Heart right ventricle (tissue), 16 donors: ENCODE measurements around the gene ATAT1. TPM values are rescaled to one million over a fixed set of nuclear protein-coding genes. Genes with fewer than 3 reads are reported as not detected.
A peak's percentile ranks its signal among the peaks of the same experiment; 100 is the strongest.

Source experiments
- ATAC-seq, 8 donors: fragments of 200-7000 bp; cut with Tn5 transposase; one replicate each; pipeline ENCODE4 v1.9.1; 2020; ENCODE audit warnings: mild to moderate bottlenecking in 8 of 8, moderate library complexity in 8 of 8, moderate number of reproducible peaks in 1 of 8
- DNase-seq, 2 donors: peaks; one replicate each; pipeline ENCODE4 v3.0.0-alpha.2; 2020
- H3K27ac ChIP-seq, 10 donors: fragments of 200-600 bp; sonication (generic) in 2 of 10; one replicate each; pipeline versions ENCODE4 v1.5.0 to v1.8.0; 2020 to 2022; ENCODE audit warnings: mild to moderate bottlenecking in 3 of 10
- H3K27me3 ChIP-seq, 7 donors: fragments of 200-600 bp; one replicate each; pipeline ENCODE4 v1.8.0; 2021 to 2022; ENCODE audit warnings: mild to moderate bottlenecking in 2 of 7
- H3K36me3 ChIP-seq, 9 donors: fragments of 200-600 bp; sonication (generic) in 1 of 9; one replicate each; pipeline versions ENCODE4 v1.5.0 to v1.8.0; 2020 to 2022; ENCODE audit warnings: mild to moderate bottlenecking in 2 of 9
- H3K4me1 ChIP-seq, 9 donors: fragments of 200-600 bp; sonication (generic) in 1 of 9; one replicate each; pipeline versions ENCODE4 v1.5.0 to v1.8.0; 2020 to 2022; ENCODE audit warnings: mild to moderate bottlenecking in 4 of 9
- H3K4me3 ChIP-seq, 10 donors: fragments of 200-600 bp; sonication (generic) in 2 of 10; one replicate each; pipeline versions ENCODE4 v1.5.0 to v1.8.0; 2020 to 2022; ENCODE audit warnings: mild to moderate bottlenecking in 7 of 10, moderate library complexity in 2 of 10
- H3K9me3 ChIP-seq, 11 donors: fragments of 200-600 bp in 10 of 11; sonication (generic) in 2 of 11; one replicate each; pipeline versions ENCODE4 v1.5.0 to v1.8.0; 2013 to 2022; ENCODE audit warnings: mild to moderate bottlenecking in 2 of 11, control low read depth in 1 of 11, moderate library complexity in 1 of 11
- CTCF ChIP-seq, 9 donors: fragments of 200-600 bp; sonication (generic) in 2 of 9; IDR thresholded peaks; one replicate each; pipeline versions ENCODE4 v1.5.0 to v1.8.0; 2021 to 2022; ENCODE audit warnings: antibody characterized with exemption in 9 of 9, mild to moderate bottlenecking in 5 of 9, moderate library complexity in 1 of 9
- WGBS, 2 donors: extraction: QIAGEN DNeasy Blood & Tissue Kit; methylation state at CpG; one replicate each; pipeline ENCODE4 v1.1.7; 2013; ENCODE audit warnings: inconsistent platforms in 1 of 2; 5-methylcytosine and 5-hydroxymethylcytosine counted together
- intact Hi-C, 10 donors: fragments of 100-400 bp; cut with DNase I; formaldehyde crosslinking; loops; one replicate each; pipeline versions ENCODE4 v1.11.1 to v1.14.2; 2022
- polyA plus RNA-seq, 2 donors: library from polyadenylated mRNA; stranded (reverse); fragments of 200-250 nt; gene quantifications; one replicate each; pipeline ENCODE4 v1.2.3, GENCODE V29; 2013
- total RNA-seq, 10 donors: library from RNA; stranded (reverse); fragmentation: NEBNext Ultra II Directional in 3 of 10; extraction: Animal tissue kit (Norgen Biotek cat#: 25700) in 3 of 10; gene quantifications; one replicate each; pipeline versions ENCODE4 v1.2.1 to v1.2.4, GENCODE V29; 2021 to 2023
- donor health status: Arrhythmogenic right ventricular cardiomyopathy.
- donor health status: ischemic (EF 13 %, LVEDD 7.1; RV severe dilation, severe dysfunction).
- donor health status: healthy with polysubstance abuse.
- donor health status: DM: no; HTN: yes; CAD: no.
- donor health status: DM: no; HTN: no; CAD: no.
- donor health status: ischemic (EF 25% LVEDD 6.9; RV normal size, moderate dysfunction).
- donor health status: ischemic (EF 25% LVEDD 5.7; RV mildly dilated, moderate dysfunction).
- donor health status: healthy.
- donor health status: DM: yes; HTN: yes; CAD: no.
- donor health status: Ischemic cardiomyopathy.
- donor health status: ischemic (EF 35%, LVEDD 5.7; RV mildly dilated, moderate dysfunction).
- donor health status: nonischemic (EF 11% LVEDD 7.7; RV severe dilation, severe dysfunction).
- donor health status: DM: yes; HTN: yes; CAD: no.
- donor health status: PGD.
- donor health status: ischemic (EF 29% LVEDD 5.4; RV normal size, mild dysfunction).
- donor health status: nonischemic (EF 23%, LVEDD 6.1; RV moderate dilation, normal function).

Gene ATAT1
- total and polyA plus RNA-seq, 12 donors = 1.8 to 4.6 (median 2.9) TPM

GRCh38 chr6:30645989-30646388 lies 19.3 kb downstream of the ATAT1 start:
- peak overlapping the region in 2 of 10 donors; percentile 96 for H3K27ac ChIP-seq

GRCh38 chr6:30646450-30647241 lies 20.0 kb downstream of the ATAT1 start, which contains the start of gene C6orf136:
Gene C6orf136, plus strand, starts transcription at chr6:30647133. Its CDS starts 99 bp downstream, at chr6:30647232.
- TF ChIP-seq CTCF (IDR thresholded peaks at IDR 0.05) = no peak
- WGBS, 2 donors = 9 to 10% methylated on average over 32 to 37 of the region's 37 CpGs
- peak within 1 kb of the TSS; percentile 73 to 100 (median 95) for H3K4me3 ChIP-seq
- DNase-seq (peak; percentile 92 to 94), ATAC-seq (peak; percentile 88 to 96 (median 93))
- intact Hi-C loops = no loop called here
- peaks cover 0 to 62% (median 11%) of the 10 kb centered on the region in 9 donors for H3K36me3 ChIP-seq
- peaks cover 7 to 36% (median 22%) of the 10 kb centered on the region in 9 donors for H3K4me1 ChIP-seq
- H3K27ac ChIP-seq = peak within 1 kb of the TSS; percentile 92 to 99 (median 96)
- H3K27me3 ChIP-seq = no peaks in the 10 kb centered on the region
- H3K9me3 ChIP-seq = no peaks in the 10 kb centered on the region

More at GRCh38 chr6:30645989-30646388, 19.3 kb downstream of the ATAT1 start:
- Histone ChIP-seq H3K4me3 (peak overlapping the region in 1 of 10 donors; percentile 96), H3K27me3 (no peaks in the 10 kb centered on the region), H3K36me3 (peaks cover 0 to 62% (median 4%) of the 10 kb centered on the region in 9 donors), H3K4me1 (peaks cover 7 to 36% (median 22%) of the 10 kb centered on the region in 9 donors), H3K9me3 (no peaks in the 10 kb centered on the region)
- intact Hi-C loops = no loop called here
- no peak for TF ChIP-seq CTCF (IDR thresholded peaks at IDR 0.05)
- no peak for DNase-seq
- no peak for ATAC-seq
- 68 to 79% methylated on average over 1 of the region's 1 CpG for WGBS, 2 donors

- intact Hi-C loops = no loop called here
- H3K4me3 ChIP-seq = peak overlapping the region; percentile 73 to 100 (median 95)
- H3K27me3 ChIP-seq = no peaks in the 10 kb centered on the region
- no peaks in the 10 kb centered on the region for H3K9me3 ChIP-seq
- ATAC-seq = peak; percentile 78 to 90 (median 85)
- peak; percentile 69 to 77 for DNase-seq
- H3K36me3 ChIP-seq = peaks cover 0 to 62% (median 18%) of the 10 kb centered on the region in 9 donors
- H3K4me1 ChIP-seq = peaks cover 7 to 36% (median 22%) of the 10 kb centered on the region in 9 donors
- 1% methylated on average over 70 to 77 of the region's 78 CpGs for WGBS, 2 donors
- peak overlapping the region; percentile 92 to 99 (median 96) for H3K27ac ChIP-seq
- no peak for TF ChIP-seq CTCF (IDR thresholded peaks at IDR 0.05)
Observed at GRCh38 chr6:30647242-30648116, 20.8 kb downstream of the ATAT1 start.

- ATAC-seq (no peak), DNase-seq (no peak)
- 88 to 91% methylated on average over 12 of the region's 12 CpGs for WGBS, 2 donors
- Histone ChIP-seq H3K27ac (no peak overlapping the region), H3K36me3 (peaks cover 9 to 68% (median 55%) of the 10 kb centered on the region in 9 donors), H3K4me1 (peaks cover 7 to 25% (median 17%) of the 10 kb centered on the region in 9 donors), H3K4me3 (no peak overlapping the region), H3K9me3 (no peaks in the 10 kb centered on the region), H3K27me3 (no peaks in the 10 kb centered on the region)
- no peak for TF ChIP-seq CTCF (IDR thresholded peaks at IDR 0.05)
- intact Hi-C loops = no loop called here
Observed at GRCh38 chr6:30651143-30651542, 24.5 kb downstream of the ATAT1 start.
